Measurements from ENCODE around the gene SYNGAP1. TPM values are rescaled to one million over a fixed set of nuclear protein-coding genes. Genes with fewer than 3 reads are reported as not detected.
"Not testable (repeated sequence)": the region's sequence is repeated elsewhere in the genome, so short reads cannot be mapped to it uniquely, and the experiment has no call there.

SYNGAP1 gene
- total RNA-seq, 1 experiment from 2014 or later, result 18.8 TPM

- BruUV-seq (replicated peaks), result no TSS peak
- DNase-seq, result peak; percentile 78
- no peak for TF ChIP-seq CTCF (IDR thresholded peaks at IDR 0.05; ENCODE audit: unreplicated experiment)
- Mint-ChIP-seq H3K27ac (ENCODE audit: unreplicated experiment) (no peak overlapping the region), H3K4me1 (ENCODE audit: low read depth, unreplicated experiment) (peaks cover 26% of the 10 kb centered on the region), H3K9me3 (ENCODE audit: low read depth, unreplicated experiment) (no peaks in the 10 kb centered on the region), H3K4me3 (ENCODE audit: low read depth, unreplicated experiment) (no peak overlapping the region), H3K36me3 (ENCODE audit: insufficient read depth, unreplicated experiment) (no peaks in the 10 kb centered on the region), H3K27me3 (ENCODE audit: unreplicated experiment) (no peaks in the 10 kb centered on the region)
- intact Hi-C loops (cut with micrococcal nuclease; ENCODE audit: unreplicated experiment), result no loop called here
- CTCF ChIA-PET, result interaction anchor here (0.6 to 1.6 kb wide), 7 partner anchors 9 to 1362 kb away, joined by 3 to 7 read pairs (median 4); no protein-coding TSS in a partner anchor
Measured at GRCh38 chr6:33375143-33375671, 44.7 kb upstream of the SYNGAP1 start.

GRCh38 chr6:33377171-33377570, 42.7 kb upstream of the SYNGAP1 start:
- BruUV-seq (replicated peaks), result no TSS peak
- no peak overlapping the region for H3K4me3 Mint-ChIP-seq (ENCODE audit: low read depth, unreplicated experiment)
- intact Hi-C loops (cut with micrococcal nuclease; ENCODE audit: unreplicated experiment), result no loop called here
- H3K9me3 Mint-ChIP-seq (ENCODE audit: low read depth, unreplicated experiment), result no peaks in the 10 kb centered on the region
- peaks cover 26% of the 10 kb centered on the region for H3K4me1 Mint-ChIP-seq (ENCODE audit: low read depth, unreplicated experiment)
- no peaks in the 10 kb centered on the region for H3K36me3 Mint-ChIP-seq (ENCODE audit: insufficient read depth, unreplicated experiment)
- H3K27me3 Mint-ChIP-seq (ENCODE audit: unreplicated experiment), result no peaks in the 10 kb centered on the region
- H3K27ac Mint-ChIP-seq (ENCODE audit: unreplicated experiment), result no peak overlapping the region
- no peak for TF ChIP-seq CTCF (IDR thresholded peaks at IDR 0.05; ENCODE audit: unreplicated experiment)
- no peak for DNase-seq
- CTCF ChIA-PET, result no interaction called here

GRCh38 chr6:33379184-33379583, 40.7 kb upstream of the SYNGAP1 start:
- peaks cover 22% of the 10 kb centered on the region for H3K4me1 Mint-ChIP-seq (ENCODE audit: low read depth, unreplicated experiment)
- intact Hi-C loops (cut with micrococcal nuclease; ENCODE audit: unreplicated experiment); DNase-seq; BruUV-seq (replicated peaks); H3K9me3 Mint-ChIP-seq (ENCODE audit: low read depth, unreplicated experiment); H3K4me3 Mint-ChIP-seq (ENCODE audit: low read depth, unreplicated experiment); H3K36me3 Mint-ChIP-seq (ENCODE audit: insufficient read depth, unreplicated experiment); H3K27me3 Mint-ChIP-seq (ENCODE audit: unreplicated experiment); H3K27ac Mint-ChIP-seq (ENCODE audit: unreplicated experiment): not testable (repeated sequence)
- CTCF ChIA-PET, result interaction anchor here (0.6 to 0.7 kb wide), 2 partner anchors 122 to 657 kb away, joined by 3 to 10 read pairs; no protein-coding TSS in a partner anchor

- H3K9me3 Mint-ChIP-seq (ENCODE audit: low read depth, unreplicated experiment), result no peaks in the 10 kb centered on the region
- H3K27me3 Mint-ChIP-seq (ENCODE audit: unreplicated experiment), result no peaks in the 10 kb centered on the region
- no peak overlapping the region for H3K4me3 Mint-ChIP-seq (ENCODE audit: low read depth, unreplicated experiment)
- CTCF ChIA-PET, result interaction anchor here (0.7 kb wide), 2 partner anchors 299 to 408 kb away, joined by 3 read pairs; no protein-coding TSS in a partner anchor
- no peak for TF ChIP-seq CTCF (IDR thresholded peaks at IDR 0.05; ENCODE audit: unreplicated experiment)
- H3K27ac Mint-ChIP-seq (ENCODE audit: unreplicated experiment), result no peak overlapping the region
- intact Hi-C loops (cut with micrococcal nuclease; ENCODE audit: unreplicated experiment), result no loop called here
- DNase-seq, result no peak
- no TSS peak for BruUV-seq (replicated peaks)
- H3K4me1 Mint-ChIP-seq (ENCODE audit: low read depth, unreplicated experiment), result peaks cover 9% of the 10 kb centered on the region
- H3K36me3 Mint-ChIP-seq (ENCODE audit: insufficient read depth, unreplicated experiment), result no peaks in the 10 kb centered on the region
Measured at GRCh38 chr6:33380272-33380981, 39.4 kb upstream of the SYNGAP1 start.
